OCI-LY1 (cell line): ENCODE results near the gene CBR3.

Experiments
- H2AFZ ChIP-seq: fragments of 200-600 bp; sonication (generic), shearing (Covaris generic); 2 replicates; pipeline ENCODE4 v1.6.0; 2014; ENCODE audit warnings: antibody characterized with exemption, mild to moderate bottlenecking, low read length
- H3F3A ChIP-seq: fragments of 200-600 bp; sonication (generic), shearing (Covaris generic); 2 replicates; pipeline ENCODE4 v1.6.0; 2014; ENCODE audit warnings: mild to moderate bottlenecking, antibody characterized with exemption, low read length, moderate library complexity; ENCODE audit not compliant: insufficient read depth
- H3K27ac ChIP-seq: fragments of 200-600 bp; sonication (generic); 2 replicates; pipeline ENCODE4 v1.5.1; 2014; ENCODE audit warnings: low read length, mixed run types, mild to moderate bottlenecking, low read depth; ENCODE audit not compliant: poor library complexity, severe bottlenecking
- H3K27me3 ChIP-seq: fragments of 200-600 bp; sonication (generic); 2 replicates; pipeline ENCODE4 v1.6.0; 2014; ENCODE audit warnings: antibody characterized with exemption, mild to moderate bottlenecking, low read length, moderate library complexity; ENCODE audit not compliant: insufficient read depth
- H3K36me3 ChIP-seq: fragments of 200-600 bp; sonication (generic); 2 replicates; pipeline ENCODE4 v1.6.1; 2014; ENCODE audit warnings: mild to moderate bottlenecking, antibody characterized with exemption, low read length, moderate library complexity, mixed read lengths; ENCODE audit not compliant: insufficient read depth
- H3K4me1 ChIP-seq: fragments of 200-600 bp; sonication (generic); 2 replicates; pipeline ENCODE4 v1.5.1; 2014; ENCODE audit warnings: mild to moderate bottlenecking, low read length, moderate library complexity; ENCODE audit not compliant: insufficient read depth, severe bottlenecking
- H3K4me2 ChIP-seq: fragments of 200-600 bp; sonication (generic), shearing (Covaris generic); 2 replicates; pipeline ENCODE4 v1.6.1; 2014; ENCODE audit warnings: low read length
- H3K4me3 ChIP-seq: fragments of 200-600 bp; sonication (generic); 2 replicates; pipeline ENCODE4 v1.5.1; 2014; ENCODE audit warnings: low read length, low read depth, mild to moderate bottlenecking, mixed read lengths; ENCODE audit not compliant: poor library complexity, severe bottlenecking
- H3K79me2 ChIP-seq: fragments of 200-600 bp; shearing (Covaris generic); 2 replicates; pipeline ENCODE4 v1.6.1; 2016; ENCODE audit warnings: mixed run types, low read length, mixed read lengths; ENCODE audit not compliant: insufficient read depth
- H3K9ac ChIP-seq: fragments of 200-600 bp; sonication (generic), shearing (Covaris generic); 2 replicates; pipeline ENCODE4 v1.6.1; 2014; ENCODE audit warnings: mild to moderate bottlenecking, low read length, mixed read lengths
- H3K9me2 ChIP-seq: fragments of 200-600 bp; sonication (generic), shearing (Covaris generic); 2 replicates; pipeline ENCODE4 v1.6.1; 2014; ENCODE audit warnings: low read depth, mild to moderate bottlenecking, low read length, mixed read lengths
- H3K9me3 ChIP-seq: fragments of 200-600 bp; shearing (Covaris generic); 2 replicates; pipeline ENCODE4 v1.6.1; 2014; ENCODE audit warnings: low read length, mixed read lengths
- H4K20me1 ChIP-seq: fragments of 200-600 bp; sonication (generic), shearing (Covaris generic); 2 replicates; pipeline ENCODE4 v1.6.0; 2016; ENCODE audit warnings: mild to moderate bottlenecking, low read length; ENCODE audit not compliant: insufficient read depth
- CTCF ChIP-seq: fragments of 200-600 bp; sonication (generic), shearing (Covaris generic); IDR thresholded peaks from 2 replicates; pipeline ENCODE4 v1.5.1; 2017; ENCODE audit warnings: mild to moderate bottlenecking, antibody characterized with exemption, low read length, moderate library complexity, mixed read lengths
- EZH2 ChIP-seq: fragments of 200-600 bp; sonication (generic), shearing (Covaris generic); IDR thresholded peaks from 2 replicates; pipeline ENCODE4 v1.8.0; 2017; ENCODE audit warnings: borderline replicate concordance, mixed run types, mild to moderate bottlenecking, antibody characterized with exemption, low read length, moderate library complexity, mixed read lengths

CBR3 gene

GRCh38 chr21:36125512-36126207 is 9.2 kb upstream of the CBR3 start:
- Histone ChIP-seq H3K27ac (no peak overlapping the region), H3K4me2 (no peak overlapping the region), H3K4me1 (no peaks in the 10 kb centered on the region), H3K9me2 (no peaks in the 10 kb centered on the region), H3K27me3 (peaks cover 3% of the 10 kb centered on the region; the same call in 1 of the 2 replicates), H3K36me3 (no peaks in the 10 kb centered on the region), H3K4me3 (no peak overlapping the region), H2AFZ (no peak overlapping the region), H3K79me2 (no peaks in the 10 kb centered on the region), H3K9me3 (no peaks in the 10 kb centered on the region), H3F3A (no peaks in the 10 kb centered on the region), H3K9ac (no peak overlapping the region), H4K20me1 (no peaks in the 10 kb centered on the region)
- peak; percentile 93 for TF ChIP-seq CTCF
- TF ChIP-seq EZH2 = no peak

GRCh38 chr21:36126208-36126565 is 8.7 kb upstream of the CBR3 start:
- Histone ChIP-seq H3K4me1 (no peaks in the 10 kb centered on the region), H3K9me2 (no peaks in the 10 kb centered on the region), H2AFZ (no peak overlapping the region), H3F3A (no peaks in the 10 kb centered on the region), H3K4me2 (no peak overlapping the region), H3K27ac (no peak overlapping the region), H3K27me3 (peaks cover 3% of the 10 kb centered on the region; the same call in 1 of the 2 replicates), H4K20me1 (no peaks in the 10 kb centered on the region), H3K36me3 (no peaks in the 10 kb centered on the region), H3K9ac (no peak overlapping the region), H3K9me3 (no peaks in the 10 kb centered on the region), H3K4me3 (no peak overlapping the region), H3K79me2 (no peaks in the 10 kb centered on the region)
- TF ChIP-seq EZH2 = no peak
- TF ChIP-seq CTCF = no peak

GRCh38 chr21:36126621-36127110 is 8.2 kb upstream of the CBR3 start:
- no peak overlapping the region for H3K27ac ChIP-seq
- no peak for TF ChIP-seq EZH2
- no peak for TF ChIP-seq CTCF
- no peak overlapping the region for H3K4me2 ChIP-seq
- no peak overlapping the region for H3K9ac ChIP-seq
- no peaks in the 10 kb centered on the region for H3K9me3 ChIP-seq
- no peaks in the 10 kb centered on the region for H4K20me1 ChIP-seq
- H3K4me3 ChIP-seq = no peak overlapping the region
- peaks cover 3% of the 10 kb centered on the region; the same call in 1 of the 2 replicates for H3K27me3 ChIP-seq
- H3K9me2 ChIP-seq = no peaks in the 10 kb centered on the region
- H3K4me1 ChIP-seq = no peaks in the 10 kb centered on the region
- no peaks in the 10 kb centered on the region for H3F3A ChIP-seq
- H3K79me2 ChIP-seq = no peaks in the 10 kb centered on the region
- H3K36me3 ChIP-seq = no peaks in the 10 kb centered on the region
- H2AFZ ChIP-seq = no peak overlapping the region
